Osteoblast (primary cell): ENCODE measurements around the gene SOX12. TPM values are rescaled to one million over a fixed set of nuclear protein-coding genes. Genes with fewer than 3 reads are reported as not detected.
A peak's percentile ranks its signal among the peaks of the same experiment; 100 is the strongest.

ENCODE experiments used
- DNase-seq: peaks from one replicate; pipeline ENCODE4 v3.0.0; 2011; ENCODE audit warnings: low spot score, mixed read lengths; ENCODE audit not compliant: insufficient read length; ENCODE audit errors: missing footprints
- H2AFZ ChIP-seq: 2 replicates; pipeline ENCODE4 v1.6.0; 2011; ENCODE audit warnings: mild to moderate bottlenecking, low read length
- H3K27ac ChIP-seq: 2 replicates; pipeline ENCODE4 v1.5.1; 2011; ENCODE audit warnings: mild to moderate bottlenecking, low read depth, low read length, moderate library complexity
- H3K27me3 ChIP-seq: 2 replicates; pipeline ENCODE4 v1.6.0; 2012; ENCODE audit warnings: mild to moderate bottlenecking, control low read depth, inconsistent platforms, low read length, moderate library complexity; ENCODE audit not compliant: insufficient read depth
- H3K36me3 ChIP-seq: 2 replicates; pipeline ENCODE4 v1.5.1; 2011; ENCODE audit warnings: mild to moderate bottlenecking, low read length, control low read depth, moderate library complexity; ENCODE audit not compliant: insufficient read depth
- H3K4me1 ChIP-seq: 2 replicates; pipeline ENCODE4 v1.5.1; 2011; ENCODE audit warnings: mild to moderate bottlenecking, low read length, control low read depth, moderate library complexity; ENCODE audit not compliant: insufficient read depth
- H3K4me2 ChIP-seq: 2 replicates; pipeline ENCODE4 v1.6.0; 2011; ENCODE audit warnings: mild to moderate bottlenecking, low read length; ENCODE audit not compliant: insufficient read depth
- H3K4me3 ChIP-seq: fragments of 200-600 bp; sonication (generic); 3 replicates; pipeline ENCODE4 v1.5.1; 2012; ENCODE audit warnings: mild to moderate bottlenecking, low read length, inconsistent platforms; ENCODE audit not compliant: insufficient read depth
- H3K79me2 ChIP-seq: 2 replicates; pipeline ENCODE4 v1.6.0; 2012; ENCODE audit warnings: mild to moderate bottlenecking, low read length, control low read depth, inconsistent platforms; ENCODE audit not compliant: insufficient read depth
- H3K9me3 ChIP-seq: 2 replicates; pipeline ENCODE4 v1.5.1; 2011; ENCODE audit warnings: low read depth, low read length, control low read depth
- H4K20me1 ChIP-seq: 2 replicates; pipeline ENCODE4 v1.6.0; 2012; ENCODE audit warnings: mild to moderate bottlenecking, low read length, control low read depth; ENCODE audit not compliant: insufficient read depth
- total RNA-seq: library from RNA; depleted of rRNA; stranded (reverse); fragments of >200 nt; gene quantifications from 2 replicates; pipeline ENCODE4 v1.2.3, GENCODE V29; 2012
- TF ChIP-seq, protein P1 (sequence below): IDR thresholded peaks from 2 replicates; pipeline ENCODE4 v1.5.1; 2011; ENCODE audit warnings: mild to moderate bottlenecking, low read depth, low read length, moderate library complexity; ENCODE audit errors: extremely low read depth

The SOX12 gene
- total RNA-seq, 1 donor, result 6.9 TPM

DNA sequence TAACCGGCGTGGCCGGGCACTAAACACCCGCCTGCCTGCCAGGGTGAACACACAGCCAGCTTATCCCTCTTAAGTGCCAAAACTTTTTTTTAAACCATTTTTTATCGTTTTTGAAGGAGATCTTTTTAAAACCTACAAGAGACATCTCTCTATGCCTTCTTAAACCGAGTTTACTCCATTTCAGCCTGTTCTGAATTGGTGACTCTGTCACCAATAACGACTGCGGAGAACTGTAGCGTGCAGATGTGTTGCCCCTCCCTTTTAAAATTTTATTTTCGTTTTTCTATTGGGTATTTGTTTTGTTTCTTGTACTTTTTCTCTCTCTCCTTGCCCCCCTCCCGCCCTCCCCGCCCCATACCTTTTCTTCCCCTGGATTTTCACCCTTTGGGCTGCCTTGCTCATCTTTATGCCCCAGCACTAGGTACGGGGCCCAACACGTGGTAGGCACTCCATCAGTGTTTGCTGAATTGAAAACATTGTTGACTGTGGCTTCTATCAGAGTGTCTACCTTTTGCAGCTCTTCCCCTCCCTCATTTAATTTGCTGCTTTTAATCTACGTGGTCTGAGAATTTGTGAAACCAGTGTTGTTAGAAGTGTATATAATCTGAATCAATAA is 26.5 kb upstream of the SOX12 start:
- TF ChIP-seq, protein P1, sequence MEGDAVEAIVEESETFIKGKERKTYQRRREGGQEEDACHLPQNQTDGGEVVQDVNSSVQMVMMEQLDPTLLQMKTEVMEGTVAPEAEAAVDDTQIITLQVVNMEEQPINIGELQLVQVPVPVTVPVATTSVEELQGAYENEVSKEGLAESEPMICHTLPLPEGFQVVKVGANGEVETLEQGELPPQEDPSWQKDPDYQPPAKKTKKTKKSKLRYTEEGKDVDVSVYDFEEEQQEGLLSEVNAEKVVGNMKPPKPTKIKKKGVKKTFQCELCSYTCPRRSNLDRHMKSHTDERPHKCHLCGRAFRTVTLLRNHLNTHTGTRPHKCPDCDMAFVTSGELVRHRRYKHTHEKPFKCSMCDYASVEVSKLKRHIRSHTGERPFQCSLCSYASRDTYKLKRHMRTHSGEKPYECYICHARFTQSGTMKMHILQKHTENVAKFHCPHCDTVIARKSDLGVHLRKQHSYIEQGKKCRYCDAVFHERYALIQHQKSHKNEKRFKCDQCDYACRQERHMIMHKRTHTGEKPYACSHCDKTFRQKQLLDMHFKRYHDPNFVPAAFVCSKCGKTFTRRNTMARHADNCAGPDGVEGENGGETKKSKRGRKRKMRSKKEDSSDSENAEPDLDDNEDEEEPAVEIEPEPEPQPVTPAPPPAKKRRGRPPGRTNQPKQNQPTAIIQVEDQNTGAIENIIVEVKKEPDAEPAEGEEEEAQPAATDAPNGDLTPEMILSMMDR, result no peak
- peak overlapping the region; percentile 95 for H3K4me2 ChIP-seq
- H3K9me3 ChIP-seq, result no peaks in the 10 kb centered on the region
- H3K4me3 ChIP-seq, result peak overlapping the region; percentile 99
- H3K27me3 ChIP-seq, result no peaks in the 10 kb centered on the region
- peak; percentile 58 for DNase-seq
- peaks cover 46% of the 10 kb centered on the region for H3K79me2 ChIP-seq
- no peaks in the 10 kb centered on the region for H3K36me3 ChIP-seq
- peaks cover 34% of the 10 kb centered on the region for H4K20me1 ChIP-seq
- peaks cover 21% of the 10 kb centered on the region for H3K4me1 ChIP-seq
- H3K27ac ChIP-seq, result peak overlapping the region; percentile 86
- no peak overlapping the region for H2AFZ ChIP-seq

DNA sequence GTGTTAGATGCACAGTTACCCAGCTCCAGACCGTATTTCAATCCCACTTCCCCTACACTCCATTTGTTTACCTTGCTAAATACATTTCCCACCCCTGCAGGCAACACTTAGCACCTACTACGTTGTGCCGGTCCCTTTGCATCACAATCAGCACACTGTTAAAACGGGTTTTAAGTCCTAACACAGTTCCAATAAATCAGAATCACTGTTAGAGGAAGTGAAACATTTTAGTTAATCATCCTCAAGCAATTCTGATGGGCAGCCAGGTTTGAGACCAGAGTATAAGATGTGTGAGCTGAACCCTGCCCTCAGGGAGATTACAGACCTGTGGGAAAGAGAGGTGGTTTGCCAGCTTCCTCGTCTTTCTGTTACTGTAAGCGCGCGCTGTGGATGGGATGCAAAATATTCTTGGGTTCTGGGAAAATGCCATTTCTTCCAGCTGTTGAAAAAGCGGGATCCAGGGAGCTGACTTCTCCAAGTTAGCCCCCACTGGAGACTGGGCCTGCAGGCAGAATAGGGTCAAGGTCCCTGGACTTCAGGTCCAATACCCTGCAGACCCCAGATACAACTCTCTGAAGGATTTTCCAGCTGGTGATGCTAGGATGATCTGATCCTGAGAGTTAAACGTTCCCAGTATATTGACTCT is 24.9 kb upstream of the SOX12 start:
- Histone ChIP-seq H4K20me1 (peaks cover 34% of the 10 kb centered on the region), H3K27me3 (no peaks in the 10 kb centered on the region), H3K9me3 (no peaks in the 10 kb centered on the region), H3K4me2 (peak overlapping the region; percentile 95), H3K27ac (no peak overlapping the region), H2AFZ (no peak overlapping the region), H3K4me1 (peaks cover 21% of the 10 kb centered on the region), H3K36me3 (no peaks in the 10 kb centered on the region), H3K4me3 (peak overlapping the region; percentile 99), H3K79me2 (peaks cover 46% of the 10 kb centered on the region)
- TF ChIP-seq, protein P1, result no peak
- no peak for DNase-seq

DNA sequence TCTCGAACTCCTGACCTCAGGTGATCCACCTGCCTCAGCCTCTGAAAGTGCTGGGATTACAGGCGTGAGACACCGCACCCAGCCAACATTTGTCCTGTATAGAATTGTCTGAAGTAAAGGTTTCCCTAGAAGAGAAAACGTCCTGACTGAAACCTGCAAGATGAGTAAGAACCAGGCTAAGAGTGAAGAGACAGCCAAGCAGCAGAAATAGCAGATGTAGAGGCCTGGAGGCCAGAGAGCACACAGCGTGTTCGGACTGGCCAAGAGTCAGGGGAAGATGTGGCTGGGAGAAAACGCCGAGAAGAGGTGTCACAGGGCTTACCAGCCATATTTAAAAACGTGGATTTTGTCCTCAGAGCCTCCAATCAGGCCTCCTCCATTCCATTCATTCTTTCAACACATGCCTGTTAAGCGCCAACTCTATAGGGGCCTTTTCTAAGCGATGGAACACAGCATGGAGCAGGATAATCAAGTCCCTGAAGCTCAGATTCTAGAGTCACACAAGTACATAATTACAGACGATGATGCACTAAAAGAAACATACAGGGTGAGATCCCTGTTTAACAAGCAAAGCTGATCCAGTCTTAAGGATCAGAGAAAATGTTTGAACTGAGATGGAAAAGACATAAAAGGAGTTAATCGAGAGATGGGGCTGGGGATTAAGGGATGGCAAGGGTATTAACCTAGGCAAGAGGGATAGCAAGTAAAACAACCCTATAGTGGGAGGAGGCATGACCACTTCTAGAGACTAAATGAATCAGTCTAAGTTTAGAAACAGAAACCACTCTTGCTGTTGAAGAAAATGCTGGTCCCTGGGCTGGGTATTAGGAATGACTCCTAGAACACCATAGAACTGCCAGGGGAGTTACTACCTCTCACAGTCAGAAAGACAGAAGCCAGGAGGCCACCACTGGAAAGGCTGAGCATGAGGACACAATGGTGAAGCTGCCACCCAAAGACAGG is 23.2 kb upstream of the SOX12 start:
- TF ChIP-seq, protein P1, result no peak
- Histone ChIP-seq H3K79me2 (peaks cover 40% of the 10 kb centered on the region), H3K4me2 (no peak overlapping the region), H3K27ac (no peak overlapping the region), H3K9me3 (no peaks in the 10 kb centered on the region), H2AFZ (no peak overlapping the region), H3K36me3 (no peaks in the 10 kb centered on the region), H3K27me3 (no peaks in the 10 kb centered on the region), H3K4me3 (no peak overlapping the region), H4K20me1 (peaks cover 34% of the 10 kb centered on the region), H3K4me1 (peaks cover 15% of the 10 kb centered on the region)
- no peak for DNase-seq

- Histone ChIP-seq H3K27ac (no peak overlapping the region), H4K20me1 (peaks cover 10% of the 10 kb centered on the region), H3K27me3 (no peaks in the 10 kb centered on the region), H3K9me3 (no peaks in the 10 kb centered on the region), H3K4me1 (peaks cover 13% of the 10 kb centered on the region), H2AFZ (no peak overlapping the region), H3K79me2 (peaks cover 7% of the 10 kb centered on the region), H3K4me3 (no peak overlapping the region), H3K4me2 (no peak overlapping the region), H3K36me3 (no peaks in the 10 kb centered on the region)
- TF ChIP-seq, protein P1, result no peak
- DNase-seq, result no peak
Measured at GRCh38 chr20:305745-306144, 19.6 kb upstream of the SOX12 start.
